ENCODE measurements around the gene RAP1GAP2.
"Not testable (repeated sequence)": the region's sequence is repeated elsewhere in the genome, so short reads cannot be mapped to it uniquely, and the experiment has no call there.

RAP1GAP2 gene

GRCh38 chr17:2883544-2884213 is 87.4 kb downstream of the RAP1GAP2 start:
- peak; percentile 15 for DNase-seq (ENCODE audit: low spot score)

GRCh38 chr17:2885733-2886132 is 89.5 kb downstream of the RAP1GAP2 start:
- DNase-seq (ENCODE audit: low spot score) = no peak

- no peak for DNase-seq (ENCODE audit: low spot score)
These were observed 92.1 kb downstream of the RAP1GAP2 start for GRCh38 chr17:2888326-2888725.

- DNase-seq (ENCODE audit: low spot score) = no peak
These were observed 93.0 kb downstream of the RAP1GAP2 start for GRCh38 chr17:2889256-2889655.

- DNase-seq (ENCODE audit: low spot score) = not testable (repeated sequence)
These were observed 94.5 kb downstream of the RAP1GAP2 start for GRCh38 chr17:2890778-2891177.

- peak; percentile 90 for DNase-seq (ENCODE audit: low spot score)
These were observed 96.2 kb downstream of the RAP1GAP2 start for GRCh38 chr17:2892305-2892971.

- DNase-seq (ENCODE audit: low spot score) = no peak
These were observed 97.2 kb downstream of the RAP1GAP2 start for GRCh38 chr17:2893422-2893914.

- no peak for DNase-seq (ENCODE audit: low spot score)
These were observed 98.5 kb downstream of the RAP1GAP2 start for GRCh38 chr17:2894782-2895181.

GRCh38 chr17:2897605-2898004 is 101.4 kb downstream of the RAP1GAP2 start:
- DNase-seq (ENCODE audit: low spot score) = no peak

- DNase-seq (ENCODE audit: low spot score) = no peak
These were observed 102.2 kb downstream of the RAP1GAP2 start for GRCh38 chr17:2898255-2898926.

GRCh38 chr17:2899906-2900305 is 103.7 kb downstream of the RAP1GAP2 start:
- no peak for DNase-seq (ENCODE audit: low spot score)

- no peak for DNase-seq (ENCODE audit: low spot score)
These were observed 104.6 kb downstream of the RAP1GAP2 start for GRCh38 chr17:2900842-2901241.

- DNase-seq (ENCODE audit: low spot score) = no peak
These were observed 105.3 kb downstream of the RAP1GAP2 start for GRCh38 chr17:2901582-2901981.

- no peak for DNase-seq (ENCODE audit: low spot score)
These were observed 106.3 kb downstream of the RAP1GAP2 start for GRCh38 chr17:2902546-2902945.

- no peak for DNase-seq (ENCODE audit: low spot score)
These were observed 107.1 kb downstream of the RAP1GAP2 start for GRCh38 chr17:2903193-2903974.

GRCh38 chr17:2904135-2904534 is 107.9 kb downstream of the RAP1GAP2 start:
- DNase-seq (ENCODE audit: low spot score) = no peak

GRCh38 chr17:2905269-2905668 is 109.0 kb downstream of the RAP1GAP2 start:
- no peak for DNase-seq (ENCODE audit: low spot score)

- DNase-seq (ENCODE audit: low spot score) = no peak
These were observed 109.7 kb downstream of the RAP1GAP2 start for GRCh38 chr17:2905696-2906501.

- DNase-seq (ENCODE audit: low spot score) = no peak
These were observed 110.7 kb downstream of the RAP1GAP2 start for GRCh38 chr17:2906901-2907300.

GRCh38 chr17:2909175-2909845 is 113.1 kb downstream of the RAP1GAP2 start:
- no peak for DNase-seq (ENCODE audit: low spot score)

- DNase-seq (ENCODE audit: low spot score) = no peak
These were observed 113.6 kb downstream of the RAP1GAP2 start for GRCh38 chr17:2909846-2910234.

All from RKO (cell line).